Measurements from ENCODE around the gene WDR83. TPM values are rescaled to one million over a fixed set of nuclear protein-coding genes. Genes with fewer than 3 reads are reported as not detected.

The WDR83 gene
- total and polyA plus RNA-seq, 2 of the 8 experiments (the other 6 are each of a cell fraction or from before 2014, with no cell fraction given): 12.6 to 15.3 TPM

- Histone ChIP-seq H3K79me1 (ENCODE audit: low read depth, low read length) (no peaks in the 10 kb centered on the region), H2BK15ac (ENCODE audit: low read length) (no peak overlapping the region), H3K9ac (replicated peaks in 1 of 4; ENCODE audit: extremely low read depth in 1 of 4, low read depth in 3 of 4, low read length in 3 of 4) (no peak overlapping the region), H2BK12ac (ENCODE audit: low read depth, low read length) (no peak overlapping the region), H2BK5ac (ENCODE audit: low read depth, low read length) (no peak overlapping the region), H3K56ac (replicated peaks; ENCODE audit: insufficient read length, low read depth, low read length) (no peak overlapping the region), H4K8ac (ENCODE audit: extremely low read depth, insufficient read depth, low read length) (peak overlapping the region; percentile 25; the same call in 1 of the 2 replicates), H2BK20ac (ENCODE audit: low read length) (no peak overlapping the region), H2AK5ac (ENCODE audit: low read depth, low read length) (no peak overlapping the region), H4K5ac (ENCODE audit: insufficient read length, low read depth, low read length) (no peak overlapping the region), H3K14ac (ENCODE audit: insufficient read length) (no peak overlapping the region), H3K18ac (ENCODE audit: extremely low read depth, low read length) (no peak overlapping the region), H3K4me1 (replicated peaks in 1 of 4; ENCODE audit: control insufficient read depth in 3 of 4, insufficient read depth in 4 of 4, low read length in 3 of 4) (peaks cover 0 to 6% (median 3%) of the 10 kb centered on the region in 4 experiments; a peak in 5 of 7 replicates), H3K27ac (ENCODE audit: low read depth, low read length) (no peak overlapping the region), H3K4me2 (ENCODE audit: insufficient read depth in 1 of 2, low read depth in 2 of 2, low read length in 2 of 2) (no peak overlapping the region), H3K4me3 (ENCODE audit: extremely low read depth in 1 of 4, insufficient read depth in 2 of 4, low read depth in 3 of 4, low read length in 4 of 4) (no peak overlapping the region), H2BK120ac (replicated peaks; ENCODE audit: low read depth, low read length) (no peak overlapping the region), H4K91ac (replicated peaks; ENCODE audit: insufficient read length, low read length) (no peak overlapping the region), H3K9me3 (ENCODE audit: insufficient read depth in 2 of 2, low read depth in 1 of 2, low read length in 1 of 2) (no peaks in the 10 kb centered on the region), H3K79me2 (ENCODE audit: control insufficient read depth in 1 of 2, insufficient read depth in 2 of 2, low read length in 2 of 2) (no peaks in the 10 kb centered on the region), H3K4ac (replicated peaks; ENCODE audit: insufficient read length, low read depth, low read length) (no peak overlapping the region), H3K36me3 (ENCODE audit: control insufficient read depth in 2 of 4, insufficient read depth in 4 of 4, low read length in 3 of 4) (peaks cover 5 to 28% (median 13%) of the 10 kb centered on the region in 4 experiments), H3K23me2 (ENCODE audit: low read depth, low read length) (no peaks in the 10 kb centered on the region), H2AFZ (ENCODE audit: low read length) (no peak overlapping the region), H3K27me3 (replicated peaks in 1 of 4; ENCODE audit: control insufficient read depth in 3 of 4, extremely low read depth in 1 of 4, insufficient read depth in 3 of 4, low read length in 3 of 4) (no peaks in the 10 kb centered on the region), H3K23ac (ENCODE audit: insufficient read length) (no peak overlapping the region), H4K20me1 (replicated peaks in 1 of 2; ENCODE audit: control insufficient read depth in 1 of 2, insufficient read depth in 2 of 2, low read length in 2 of 2) (peaks cover 0 to 3% of the 10 kb centered on the region in 2 experiments)
- no peak for FAIRE-seq
- POLR2A ChIA-PET (ENCODE audit: partially characterized antibody): interaction anchor here (1.0 to 2.1 kb wide), 6 partner anchors 9 to 65 kb away, joined by 4 to 7 read pairs (median 6); partner anchors contain the start of gene WDR83
- DNase-seq (ENCODE audit: low read depth in 1 of 2, low spot score in 2 of 2): no peak
- 91% methylated on average over 19 of the region's 22 CpGs; no CpG with 5 or more reads in 1 of the 2 experiments for WGBS, 2 experiments (ENCODE audit: extremely low coverage in 1 of 2, insufficient coverage in 1 of 2, insufficient read length in 1 of 2, insufficient replicate concordance in 2 of 2, low coverage in 1 of 2, low lambda C conversion rate in 2 of 2, missing lambda C conversion rate in 1 of 2)
- CTCF ChIA-PET (ENCODE audit: partially characterized antibody): interaction anchor here (0.5 to 3.3 kb wide), 8 partner anchors 9 to 138 kb away, joined by 3 to 13 read pairs (median 6); no protein-coding TSS in a partner anchor
- TF ChIP-seq ATF3 (IDR thresholded peaks at IDR 0.05; ENCODE audit: insufficient read depth, low read depth, low read length) (no peak), TCF12 (IDR thresholded peaks at IDR 0.05; ENCODE audit: low read depth, low read length) (no peak), YY1 (IDR thresholded peaks at IDR 0.05; ENCODE audit: low read depth, low read length) (no peak), POU5F1 (IDR thresholded peaks at IDR 0.05; ENCODE audit: low read depth, low read length) (no peak), KDM4A (IDR thresholded peaks at IDR 0.05; ENCODE audit: low read depth, low read length, severe bottlenecking) (no peak), SP1 (IDR thresholded peaks at IDR 0.05; ENCODE audit: low read depth, low read length) (no peak), RNF2 (IDR thresholded peaks at IDR 0.05; ENCODE audit: borderline replicate concordance, low read depth, low read length, missing control alignments, poor library complexity, severe bottlenecking) (peak; percentile 12), ATF2 (IDR thresholded peaks at IDR 0.05; ENCODE audit: low read length) (no peak), RAD21 (IDR thresholded peaks at IDR 0.05 in 1 of 2, conservative IDR thresholded peaks at IDR 0.05 in 1 of 2; ENCODE audit: low read depth in 2 of 2, low read length in 2 of 2) (peak in 1 of 2 experiments; percentile 19; a peak in 1 of 4 replicates), SIX5 (IDR thresholded peaks at IDR 0.05; ENCODE audit: low read depth, low read length) (no peak)
These were observed 8.6 kb upstream of the WDR83 start for GRCh38 chr19:12657966-12658365.

All from H1 (cell line).